HepG2 (cell line): Measurements from ENCODE around the gene GOLGA3. TPM values are rescaled to one million over a fixed set of nuclear protein-coding genes. Genes with fewer than 3 reads are reported as not detected.

Experiments used
- ATAC-seq: fragments of 200-7000 bp; cut with Tn5 transposase; 3 replicates; pipeline ENCODE4 v1.9.1; 2020; ENCODE audit warnings: mild to moderate bottlenecking, moderate library complexity
- BruUV-seq: library from RNA; stranded (reverse); fragments of 400-500 nt; replicated peaks from 2 replicates; lab custom pipeline; 2021; lab: Mats Ljungman, UMichigan
- CTCF ChIA-PET: fragments of 300-600 bp; formaldehyde crosslinking; extraction: SDS; loops from one replicate; lab custom pipeline; 2021; ENCODE audit warnings: low total read pairs, inconsistent platforms, low intra/inter-chr PET ratio; lab: Yijun Ruan, JAX
- POLR2A ChIA-PET: fragments of 350-600 bp; sonication (Branson Sonifier 250); formaldehyde crosslinking; loops from one replicate; lab custom pipeline; 2020; ENCODE audit warnings: antibody characterized with exemption, inconsistent platforms; lab: Yijun Ruan, JAX
- DNase-seq: peaks from one replicate; pipeline ENCODE4 v3.0.0-alpha.2; 2015; ENCODE audit warnings: low spot score
- FAIRE-seq: peaks from 3 replicates; lab custom pipeline; 2011; peaks lifted over from hg19 to GRCh38; lab: Jason Lieb, UNC
- H2AFZ ChIP-seq: one replicate; pipeline ENCODE4 v1.6.1; 2011; ENCODE audit warnings: low read length, inconsistent platforms
- H3K27ac ChIP-seq: fragments of 300-600 bp; 3 replicates; pipeline ENCODE4 v1.8.0; 2011; ENCODE audit warnings: mixed run types, mild to moderate bottlenecking, mixed read lengths, low read length, inconsistent platforms; ENCODE audit not compliant: insufficient read depth; ENCODE audit errors: extremely low read length
- H3K27me3 ChIP-seq, 2 experiments: fragments of 200-600 bp in 1 of 2; 2 replicates in 1 of 2; 3 replicates in 1 of 2; pipeline versions ENCODE4 v1.6.0 to v1.8.0; 2011; ENCODE audit warnings: low read length in 2 of 2, mild to moderate bottlenecking in 2 of 2, moderate library complexity in 2 of 2, inconsistent platforms in 1 of 2; ENCODE audit not compliant: insufficient read depth in 2 of 2, control insufficient read depth in 1 of 2
- H3K36me3 ChIP-seq, 2 experiments: fragments of 200-600 bp in 1 of 2; replicated peaks in 1 of 2; 2 replicates in 1 of 2; 3 replicates in 1 of 2; pipeline versions ENCODE4 v1.5.1 to v1.8.0; 2011; ENCODE audit warnings: low read length in 2 of 2, inconsistent platforms in 1 of 2; ENCODE audit not compliant: insufficient read depth in 2 of 2, control insufficient read depth in 1 of 2
- H3K4me1 ChIP-seq: 2 replicates; pipeline ENCODE4 v1.5.1; 2012; ENCODE audit warnings: low read length, inconsistent platforms; ENCODE audit not compliant: insufficient read depth
- H3K4me2 ChIP-seq: 2 replicates; pipeline ENCODE4 v1.6.0; 2011; ENCODE audit warnings: low read depth, low read length, inconsistent platforms
- H3K4me3 ChIP-seq, 3 experiments: fragments of 200-600 bp in 1 of 3; sonication (generic), shearing (Covaris generic) in 1 of 3; replicated peaks in 1 of 3; 2 replicates each; pipeline ENCODE4 v1.5.1; 2011 to 2016; ENCODE audit warnings: low read length in 3 of 3, inconsistent platforms in 2 of 3, low read depth in 2 of 3, mild to moderate bottlenecking in 2 of 3, control low read depth in 1 of 3, mixed read lengths in 1 of 3; ENCODE audit not compliant: insufficient read depth in 1 of 3
- H3K79me2 ChIP-seq: one replicate; pipeline ENCODE4 v1.6.1; 2011; ENCODE audit warnings: low read length, inconsistent platforms; ENCODE audit not compliant: insufficient read depth
- H3K9ac ChIP-seq: 2 replicates; pipeline ENCODE4 v1.6.0; 2011; ENCODE audit warnings: mild to moderate bottlenecking, low read depth, low read length, inconsistent platforms; ENCODE audit not compliant: insufficient read depth
- H3K9me3 ChIP-seq: 2 replicates; pipeline ENCODE4 v1.5.1; 2012; ENCODE audit warnings: mild to moderate bottlenecking, low read length
- H4K20me1 ChIP-seq: 2 replicates; pipeline ENCODE4 v1.6.0; 2011; ENCODE audit warnings: inconsistent platforms, mild to moderate bottlenecking, low read length, moderate library complexity; ENCODE audit not compliant: insufficient read depth
- CREM ChIP-seq, 2 experiments: sonication (generic) in 1 of 2; formaldehyde crosslinking in 1 of 2; IDR thresholded peaks; 2 replicates each; pipeline versions ENCODE4 v1.4.0 to v1.6.1; 2016 to 2020; ENCODE audit warnings: antibody characterized with exemption in 1 of 2, mild to moderate bottlenecking in 1 of 2, missing genetic modification reagents in 1 of 2
- ERF ChIP-seq: IDR thresholded peaks from 2 replicates; pipeline ENCODE4 v1.6.1; 2018; ENCODE audit warnings: missing biosample characterization, missing genetic modification reagents
- IKZF4 ChIP-seq: sonication (generic); formaldehyde crosslinking; IDR thresholded peaks from 2 replicates; pipeline ENCODE4 v1.5.1; 2020; ENCODE audit warnings: borderline replicate concordance, mild to moderate bottlenecking, low read depth, missing genetic modification reagents; ENCODE audit errors: not compliant biosample characterization
- NCOA5 ChIP-seq: sonication (generic); formaldehyde crosslinking; IDR thresholded peaks from 2 replicates; pipeline ENCODE4 v1.4.0; 2020; ENCODE audit warnings: missing genetic modification reagents
- RAD21 ChIP-seq: fragments of 450-650 bp; formaldehyde crosslinking; IDR thresholded peaks from 2 replicates; pipeline ENCODE4 v1.5.0; 2020; ENCODE audit warnings: mild to moderate bottlenecking
- SMARCC2 ChIP-seq: fragments of 450-650 bp; IDR thresholded peaks from 2 replicates; pipeline ENCODE4 v1.6.1; 2017; ENCODE audit warnings: antibody characterized with exemption, mild to moderate bottlenecking
- ZBTB20 ChIP-seq: sonication (generic); formaldehyde crosslinking; IDR thresholded peaks from 2 replicates; pipeline ENCODE4 v1.8.1; 2023; ENCODE audit warnings: missing genetic modification reagents, low read depth, mild to moderate bottlenecking, borderline replicate concordance
- ZFP36L1 ChIP-seq: sonication (generic); formaldehyde crosslinking; IDR thresholded peaks from 2 replicates; pipeline ENCODE4 v1.8.0; 2022; ENCODE audit warnings: mild to moderate bottlenecking, missing genetic modification reagents, moderate library complexity
- ZNF230 ChIP-seq: sonication (generic); formaldehyde crosslinking; IDR thresholded peaks from 2 replicates; pipeline ENCODE4 v1.4.0; 2020; ENCODE audit warnings: mild to moderate bottlenecking, missing genetic modification reagents
- ZNF326 ChIP-seq: sonication (generic); formaldehyde crosslinking; IDR thresholded peaks from 2 replicates; pipeline ENCODE4 v1.4.0; 2020; ENCODE audit warnings: missing genetic modification reagents, borderline replicate concordance
- ZNF550 ChIP-seq: sonication (generic); formaldehyde crosslinking; IDR thresholded peaks from 2 replicates; pipeline ENCODE4 v1.4.0; 2020; ENCODE audit warnings: mild to moderate bottlenecking, missing genetic modification reagents, borderline replicate concordance
- WGBS: methylation state at CpG from one replicate; pipeline ENCODE4 v1.1.6; 2017; ENCODE audit warnings: low lambda C conversion rate; 5-methylcytosine and 5-hydroxymethylcytosine counted together
- in situ Hi-C: cut with HindIII; loops from 2 replicates; pipeline ENCODE4 v1.10.0; 2017; ENCODE audit warnings: low pct_unique_long_range_greater_than_20kb; ENCODE audit not compliant: extremely low pct_ligation_motif_present
- intact Hi-C: fragments of 100-400 bp; cut with micrococcal nuclease; formaldehyde crosslinking; loops from one replicate; pipeline ENCODE4 v1.10.0; 2022; ENCODE audit not compliant: unreplicated experiment
- polyA plus RNA-seq, 8 experiments: library from polyadenylated mRNA; depleted of rRNA in 3 of 8; stranded (reverse) in 7 of 8; unstranded in 1 of 8; fragments of >200 nt; fragmentation: Illumina TruSeq in 4 of 8; extraction: Trizol in 4 of 8; gene quantifications; 2 replicates each; pipeline versions ENCODE4 v1.2.1 to v1.2.3, GENCODE V29; 2011 to 2016; ENCODE audit warnings: low read depth in 4 of 8, missing spikeins in 1 of 8, mixed read lengths in 1 of 8; ENCODE audit not compliant: insufficient read depth in 1 of 8
- total RNA-seq, 5 experiments: library from RNA; depleted of rRNA; stranded (reverse); fragments of >200 nt; fragmentation: Illumina TruSeq; extraction: Trizol; gene quantifications; 2 replicates each; pipeline ENCODE4 v1.2.3, GENCODE V29; 2016; ENCODE audit warnings: low read depth in 1 of 5

GOLGA3 gene
- total and polyA plus RNA-seq, 2 of the 13 experiments (the other 11 are each of a cell fraction or from before 2014, with no cell fraction given): 22.0 to 43.0 TPM

DNA sequence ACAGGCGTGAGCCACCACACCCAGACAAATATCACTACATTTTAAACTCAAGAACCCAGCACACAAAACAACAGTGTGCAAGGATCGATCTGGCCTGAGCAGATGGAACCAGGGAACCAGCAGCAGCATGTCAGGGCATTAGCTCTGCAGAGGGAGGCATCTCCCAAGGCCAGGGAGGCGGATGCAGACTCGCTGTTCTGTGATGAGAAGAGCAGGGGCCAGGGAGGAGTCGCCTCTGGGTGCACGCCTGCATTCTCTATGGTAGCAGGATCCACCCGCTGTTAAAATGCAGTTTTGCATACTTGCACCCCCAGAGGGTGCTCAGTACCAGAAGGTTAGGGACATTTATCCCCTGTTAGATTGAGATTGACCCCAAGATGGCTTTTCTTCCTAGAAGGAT lies 100.2 kb downstream of the GOLGA3 start:
- H4K20me1 ChIP-seq: no peaks in the 10 kb centered on the region
- no peak overlapping the region for H3K4me3 ChIP-seq
- peaks cover 16 to 69% of the 10 kb centered on the region in 2 experiments; a peak in 4 of 5 replicates for H3K36me3 ChIP-seq
- no peaks in the 10 kb centered on the region for H3K9me3 ChIP-seq
- no peak overlapping the region for H3K27ac ChIP-seq
- no peaks in the 10 kb centered on the region for H3K4me1 ChIP-seq
- BruUV-seq: no TSS peak
- H2AFZ ChIP-seq: no peak overlapping the region
- in situ Hi-C loops: no loop called here
- ChIA-PET CTCF (no interaction called here), POLR2A (no interaction called here)
- FAIRE-seq (no peak), ATAC-seq (no peak), DNase-seq (no peak)
- TF ChIP-seq ERF (no peak), IKZF4 (CRISPR knock-in tag) (no peak), ZNF230 (CRISPR knock-in tag) (no peak), CREM (IDR thresholded peaks at IDR 0.05) (no peak), CREM (CRISPR knock-in tag; IDR thresholded peaks at IDR 0.05) (no peak), NCOA5 (no peak), RAD21 (CRISPR knock-in tag) (no peak), ZFP36L1 (CRISPR knock-in tag) (no peak), ZBTB20 (CRISPR knock-in tag) (no peak), SMARCC2 (no peak), ZNF550 (CRISPR knock-in tag) (no peak), ZNF326 (CRISPR knock-in tag) (no peak)
- no peak overlapping the region for H3K4me2 ChIP-seq
- intact Hi-C loops: no loop called here
- H3K9ac ChIP-seq: no peak overlapping the region
- no peaks in the 10 kb centered on the region for H3K79me2 ChIP-seq
- no peaks in the 10 kb centered on the region for H3K27me3 ChIP-seq
- WGBS: 94% methylated on average over 7 of the region's 7 CpGs
